Esophagus muscularis mucosa (tissue), 4 donors: Measurements from ENCODE around the gene NCKAP5.

Source experiments
- CTCF ChIP-seq, 3 experiments: fragments of 200-600 bp in 2 of 3; fragments of 450-650 bp in 1 of 3; sonication (generic) in 2 of 3; IDR thresholded peaks; one replicate each; pipeline ENCODE4 v1.5.1; 2017 to 2019; ENCODE audit warnings: antibody characterized with exemption in 3 of 3, mild to moderate bottlenecking in 2 of 3, moderate library complexity in 1 of 3
- EP300 ChIP-seq: sonication (generic); formaldehyde crosslinking; IDR thresholded peaks from one replicate; pipeline ENCODE4 v1.6.1; 2017; ENCODE audit warnings: antibody characterized with exemption
- POLR2A ChIP-seq: fragments of 450-650 bp; IDR thresholded peaks from one replicate; pipeline ENCODE4 v1.6.1; 2017; ENCODE audit warnings: antibody characterized with exemption, moderate library complexity, mild to moderate bottlenecking, low read depth

GRCh38 chr2:133080822-133081221 lies 487.4 kb downstream of the NCKAP5 start:
- TF ChIP-seq POLR2A (no peak), CTCF (IDR thresholded peaks at IDR 0.05) (no peak), EP300 (no peak)
